Tongue (tissue), 2 donors: ENCODE data around the gene TYSND1. TPM values are rescaled to one million over a fixed set of nuclear protein-coding genes. Genes with fewer than 3 reads are reported as not detected.
"Not testable (repeated sequence)": the region's sequence is repeated elsewhere in the genome, so short reads cannot be mapped to it uniquely, and the experiment has no call there.

ENCODE experiments used
- DNase-seq: peaks from one replicate; pipeline ENCODE4 v3.0.0-alpha.2; 2015
- total RNA-seq: library from RNA; depleted of rRNA; stranded (reverse); fragments of >200 nt; gene quantifications from one replicate; pipeline ENCODE4 v1.2.3, GENCODE V29; 2014

The TYSND1 gene
- total RNA-seq, 1 donor from 2014 or later, result 14.0 TPM

GRCh38 chr10:70132098-70133029, 14.1 kb downstream of the TYSND1 start, which contains the start of gene AIFM2:
Gene AIFM2 (minus strand): TSS chr10:70132825. CDS start chr10:70124084, 8,741 bp downstream.
- DNase-seq, result peak; percentile 63

- no peak for DNase-seq
These were observed 15.0 kb downstream of the TYSND1 start for GRCh38 chr10:70131560-70131937.

DNA sequence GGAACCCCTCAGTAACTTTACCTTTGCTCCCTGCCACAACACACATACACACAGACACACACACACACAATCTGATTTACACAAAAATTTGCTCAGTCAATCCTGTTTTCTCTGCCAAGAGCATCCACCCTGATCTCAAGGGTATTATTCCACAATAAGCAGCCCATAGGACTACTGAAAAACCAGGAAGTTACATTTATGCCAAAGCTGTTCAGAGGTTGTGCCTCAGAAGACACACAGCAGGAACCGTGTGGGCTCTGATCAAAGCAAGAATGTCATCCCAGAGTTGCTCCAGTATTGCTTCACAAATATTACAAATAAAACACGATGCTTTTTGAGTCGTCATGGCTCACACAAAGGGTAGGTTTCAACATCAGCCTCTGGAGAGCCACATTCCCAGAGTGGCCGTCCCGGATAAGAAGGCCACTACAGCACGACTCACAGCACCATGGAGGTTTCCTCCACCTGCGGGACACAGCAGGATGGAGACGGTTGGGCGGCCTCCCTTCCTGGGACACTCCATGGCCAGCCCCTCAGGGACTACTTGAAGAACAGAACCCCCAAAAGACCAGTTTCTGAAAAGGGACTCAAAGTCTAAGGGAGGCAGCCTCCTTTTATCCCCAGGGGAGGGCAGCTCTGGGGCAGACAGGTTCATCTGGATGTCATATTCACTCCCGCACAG, 15.5 kb downstream of the TYSND1 start:
- DNase-seq, result no peak

DNA sequence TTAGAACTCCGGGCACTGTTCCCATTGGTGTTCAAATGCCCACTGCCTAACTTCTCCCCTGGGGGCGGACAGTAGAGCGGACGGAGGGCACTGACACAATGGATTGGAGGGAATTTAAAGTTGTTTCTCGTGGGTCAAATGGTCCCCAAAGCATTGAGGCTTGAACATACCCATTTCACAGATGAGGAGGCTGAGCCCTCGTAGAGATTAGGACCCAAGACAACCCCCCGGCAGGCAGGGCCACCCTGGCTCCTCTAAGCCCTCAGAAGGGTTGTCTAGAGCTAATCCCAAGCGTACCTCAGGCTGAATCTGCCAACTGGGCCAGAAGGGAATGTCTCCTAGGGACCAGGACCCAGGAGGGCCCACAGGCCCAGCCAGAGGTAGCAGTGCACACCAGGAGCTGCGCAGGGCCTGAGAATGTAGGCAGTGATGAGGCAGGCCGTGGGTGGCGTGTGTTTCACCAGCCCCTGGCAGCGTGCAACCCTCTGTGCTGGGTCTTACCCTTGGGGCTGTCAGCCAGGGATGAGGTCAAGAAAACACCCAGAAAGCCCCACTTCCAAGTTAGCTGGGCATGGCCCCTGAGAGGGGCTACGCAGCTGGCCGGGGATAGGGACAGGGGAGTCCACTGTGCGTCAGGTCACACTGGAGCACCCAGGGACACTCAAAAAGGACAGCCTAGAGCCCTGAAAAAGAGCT, 19.7 kb downstream of the TYSND1 start:
- DNase-seq, result no peak

DNA sequence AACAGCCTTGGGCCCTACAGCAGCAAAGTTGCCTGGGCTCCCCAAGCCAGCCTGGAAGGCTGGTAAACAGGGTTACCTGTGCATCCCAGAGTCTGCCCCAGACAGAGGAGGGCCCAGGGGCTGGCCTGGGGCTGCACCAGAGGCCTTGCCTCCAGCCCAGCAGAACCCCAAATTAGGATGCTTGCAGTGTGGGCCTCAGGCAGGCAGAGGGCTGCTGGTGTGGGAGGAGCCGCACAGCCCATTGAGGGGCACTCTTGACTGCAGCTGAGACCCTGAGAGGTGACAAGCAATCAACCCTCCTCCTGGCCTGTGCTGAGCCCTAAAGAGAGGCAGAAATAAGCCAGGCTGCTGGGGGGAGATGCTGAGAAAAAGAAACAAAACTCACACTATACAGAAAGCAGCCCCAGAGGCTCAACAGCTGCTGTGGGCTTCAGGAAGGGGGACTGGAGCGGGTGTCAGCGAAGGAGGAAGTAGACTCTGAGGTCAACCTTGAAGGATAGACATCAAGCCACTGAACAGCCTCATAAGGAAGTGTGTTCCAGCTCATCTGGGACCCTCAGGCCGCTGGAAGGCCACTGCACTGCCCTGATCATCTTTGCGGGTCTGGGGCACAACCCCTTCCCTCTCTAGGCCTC, 20.5 kb downstream of the TYSND1 start:
- DNase-seq, result no peak

DNA sequence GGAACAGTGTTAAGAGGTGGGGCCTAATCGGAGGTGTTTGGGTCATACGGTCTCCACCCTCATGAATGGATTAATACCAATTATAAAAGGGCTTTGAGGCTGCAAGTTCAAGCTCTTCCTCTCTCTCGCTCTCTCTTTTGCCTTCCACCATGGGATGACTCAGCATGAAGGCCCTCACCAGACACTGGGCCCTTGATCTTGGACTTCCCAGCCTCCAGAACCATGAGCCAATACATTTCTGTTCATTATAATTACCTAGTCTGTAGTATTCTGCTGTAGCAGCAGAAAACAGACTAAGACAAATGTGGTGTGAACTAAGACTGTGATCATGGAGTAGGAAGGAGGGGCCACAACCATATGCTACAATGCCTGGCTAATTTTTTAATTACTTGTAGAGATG, 21.6 kb downstream of the TYSND1 start:
- no peak for DNase-seq

DNA sequence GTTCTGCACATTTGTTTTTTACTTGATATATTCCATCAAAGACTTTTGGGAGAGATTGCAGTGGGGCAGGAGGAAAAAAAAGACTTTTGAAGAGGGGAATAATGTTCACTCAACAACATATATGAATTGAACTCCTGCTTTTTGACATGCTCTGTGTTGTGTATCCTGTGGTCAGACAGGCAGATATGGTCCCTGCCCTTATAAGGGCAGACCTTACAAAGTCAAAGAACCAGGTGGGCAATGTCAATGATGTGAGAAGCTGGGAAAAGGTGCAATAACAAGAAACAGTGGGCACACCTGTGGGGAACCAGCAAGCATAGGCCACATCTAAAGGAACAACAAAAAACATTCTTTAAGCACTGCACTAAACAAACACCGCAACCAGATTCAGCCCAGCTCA, 22.1 kb downstream of the TYSND1 start:
- DNase-seq, result no peak

- no peak for DNase-seq
These were observed 22.7 kb downstream of the TYSND1 start for GRCh38 chr10:70123817-70124216.

GRCh38 chr10:70123166-70123565, 23.3 kb downstream of the TYSND1 start:
- DNase-seq, result not testable (repeated sequence)

DNA sequence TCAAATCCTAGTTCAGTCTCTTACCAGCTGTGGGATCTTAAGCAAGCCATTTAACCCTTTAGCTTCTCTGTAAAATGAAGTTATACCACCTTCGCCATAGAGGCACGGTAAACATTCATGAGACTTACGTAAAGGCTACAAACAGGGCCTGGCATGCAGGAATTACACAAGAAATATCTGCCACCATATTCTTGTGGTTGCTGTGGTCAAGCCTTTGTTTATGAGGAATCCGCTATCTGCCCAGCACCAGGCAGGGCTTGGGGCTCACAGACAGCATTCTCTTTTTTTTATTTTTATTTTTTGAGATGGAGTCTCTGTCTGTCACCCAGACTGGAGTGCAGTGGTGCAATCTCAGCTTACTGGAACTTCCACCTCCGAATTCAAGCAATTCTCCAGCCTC, 23.8 kb downstream of the TYSND1 start:
- no peak for DNase-seq

DNA sequence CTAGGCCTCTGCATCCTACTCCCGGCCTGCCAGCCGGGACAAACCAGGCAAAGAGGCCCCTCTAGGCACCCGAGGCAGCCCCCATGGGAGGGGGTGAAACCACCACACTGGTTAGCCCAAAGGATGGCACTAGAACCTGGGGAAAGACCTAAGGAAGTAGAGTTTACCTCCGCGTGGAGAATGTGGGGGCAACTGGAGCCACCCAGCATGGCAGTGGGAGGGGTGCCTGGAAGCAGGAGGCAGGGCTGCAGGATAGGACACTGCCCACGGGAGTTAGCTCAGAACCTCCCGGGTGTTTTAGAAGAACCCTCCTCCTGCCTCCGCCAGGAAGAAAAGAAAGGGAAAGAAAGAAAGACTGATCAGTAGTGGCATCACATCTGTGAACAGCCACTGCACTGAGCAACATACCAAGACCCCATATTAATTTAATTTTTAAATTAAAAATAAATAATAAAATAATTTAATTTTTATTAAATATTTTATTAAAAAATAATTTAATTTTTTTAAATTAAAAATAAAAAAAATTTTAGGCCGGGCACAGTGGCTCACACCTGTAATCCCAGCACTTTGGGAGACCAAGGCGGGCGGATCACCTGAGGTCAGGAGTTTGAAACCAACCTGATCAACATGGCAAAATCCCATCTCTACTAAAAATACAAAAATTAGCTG, 25.1 kb downstream of the TYSND1 start:
- no peak for DNase-seq

DNA sequence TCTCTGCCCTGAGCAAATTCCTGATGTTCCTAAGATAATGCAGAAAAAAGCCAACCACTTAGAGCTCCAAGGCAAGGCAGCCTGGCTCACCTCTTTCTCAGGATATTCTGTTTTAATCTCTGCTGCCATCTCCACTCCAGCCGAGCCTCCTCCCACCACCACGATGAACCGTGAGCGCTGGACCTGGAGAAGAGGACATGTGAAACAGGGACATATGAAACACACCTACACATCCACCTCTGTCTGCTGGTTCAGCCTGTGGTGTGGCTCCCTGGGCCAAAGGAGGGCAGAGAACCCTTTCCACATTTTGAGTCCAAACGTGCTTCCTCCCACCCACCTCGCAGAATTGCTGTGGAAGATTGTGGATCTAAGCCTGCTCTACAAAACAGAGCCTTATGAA, 26.1 kb downstream of the TYSND1 start:
- DNase-seq, result no peak

- no peak for DNase-seq
These were observed 26.9 kb downstream of the TYSND1 start for GRCh38 chr10:70119623-70120022.

- DNase-seq, result no peak
These were observed 27.3 kb downstream of the TYSND1 start for GRCh38 chr10:70119197-70119596.

DNA sequence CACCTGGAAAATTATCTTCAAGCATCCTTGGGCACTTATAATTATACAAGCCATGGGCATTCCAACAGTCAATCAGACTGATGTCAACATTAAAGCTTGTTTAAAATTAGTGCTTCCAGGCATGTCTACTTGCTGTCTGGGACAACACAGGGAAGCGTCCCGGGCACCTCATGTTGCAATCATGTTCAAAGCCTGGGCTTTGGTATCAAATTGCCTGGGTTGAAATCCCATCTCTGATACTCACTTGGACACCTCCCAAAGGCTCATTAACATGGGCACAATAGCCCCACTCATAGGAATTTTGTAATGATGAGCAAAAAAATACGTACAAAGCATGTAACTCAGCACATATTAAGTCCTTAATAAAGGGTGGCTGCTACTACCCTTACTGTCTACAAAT, 28.3 kb downstream of the TYSND1 start:
- DNase-seq, result no peak

GRCh38 chr10:70117646-70118045, 28.9 kb downstream of the TYSND1 start:
- DNase-seq, result no peak

GRCh38 chr10:70115948-70116682, 30.4 kb downstream of the TYSND1 start:
- peak; percentile 63 for DNase-seq

GRCh38 chr10:70114902-70115301, 31.6 kb downstream of the TYSND1 start:
- DNase-seq, result no peak

GRCh38 chr10:70112071-70112470, 34.4 kb downstream of the TYSND1 start:
- DNase-seq, result no peak

DNA sequence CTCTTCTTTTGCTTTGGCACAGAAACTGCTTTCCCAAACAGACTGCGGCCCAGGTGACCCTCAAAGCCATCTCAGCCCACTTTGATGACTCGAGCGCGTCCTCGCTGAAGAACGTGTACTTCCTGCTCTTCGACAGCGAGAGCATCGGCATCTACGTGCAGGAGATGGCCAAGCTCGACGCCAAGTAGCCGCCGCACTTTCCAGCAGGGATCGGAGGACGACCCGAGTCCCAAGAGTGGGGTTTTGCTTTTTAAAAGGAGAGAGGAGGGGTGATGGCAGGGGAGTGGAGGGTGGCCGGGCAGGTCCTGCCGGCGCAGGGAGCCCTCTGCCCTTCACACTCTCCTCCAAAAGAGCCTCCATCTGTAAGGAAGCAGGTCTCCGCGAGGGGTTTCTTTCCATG, 35.0 kb downstream of the TYSND1 start:
- DNase-seq, result no peak
